NB4 (cell line): ENCODE measurements around the gene HAGHL.
"Not testable (repeated sequence)": the region's sequence is repeated elsewhere in the genome, so short reads cannot be mapped to it uniquely, and the experiment has no call there.

Source experiments
- DNase-seq: peaks from one replicate; pipeline ENCODE4 v3.0.0; 2010; ENCODE audit warnings: low read depth
- H3K4me3 ChIP-seq: one replicate; pipeline ENCODE4 v1.5.1; 2011; ENCODE audit warnings: mild to moderate bottlenecking, low read depth, low read length, moderate library complexity
- CTCF ChIP-seq: IDR thresholded peaks from one replicate; pipeline ENCODE4 v1.5.1; 2012; ENCODE audit warnings: low read depth, low read length
- MAX ChIP-seq: IDR thresholded peaks from 2 replicates; pipeline ENCODE4 v1.6.1; 2011; ENCODE audit warnings: low read depth, low read length
- MYC ChIP-seq: IDR thresholded peaks from 2 replicates; pipeline ENCODE4 v1.6.1; 2011; ENCODE audit warnings: low read depth, low read length
- POLR2A ChIP-seq: IDR thresholded peaks from 2 replicates; pipeline ENCODE4 v1.6.1; 2011; ENCODE audit warnings: mild to moderate bottlenecking; ENCODE audit not compliant: insufficient read length; ENCODE audit errors: extremely low read depth

The HAGHL gene

GRCh38 chr16:769184-769784 is 42.4 kb downstream of the HAGHL start:
- no peak for DNase-seq
- no peak overlapping the region for H3K4me3 ChIP-seq
- TF ChIP-seq MYC (no peak), CTCF (no peak), MAX (no peak), POLR2A (no peak)

DNA sequence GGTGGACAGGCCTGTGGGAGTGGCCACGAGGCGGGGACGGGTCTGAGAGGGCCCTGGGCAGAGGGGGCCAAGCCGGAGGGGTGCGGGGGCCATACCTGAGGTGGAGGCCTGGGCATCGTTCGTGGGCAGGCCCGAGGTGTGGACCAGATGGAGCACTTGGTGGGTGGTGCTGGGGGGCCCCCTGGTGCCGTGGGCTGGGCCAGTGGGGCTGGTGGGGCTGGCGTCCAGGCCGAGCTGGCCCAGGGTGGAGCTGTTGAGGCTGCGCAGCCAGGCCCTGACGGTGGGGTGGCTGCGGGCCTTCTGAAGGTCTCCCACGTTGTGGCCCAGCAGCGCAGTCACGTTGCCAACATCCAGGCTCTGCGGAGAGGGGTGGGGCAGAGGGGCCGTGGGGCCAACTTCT is 43.0 kb downstream of the HAGHL start:
- TF ChIP-seq MYC (no peak), POLR2A (no peak), MAX (no peak)
- H3K4me3 ChIP-seq, result no peak overlapping the region
- no peak for DNase-seq

DNA sequence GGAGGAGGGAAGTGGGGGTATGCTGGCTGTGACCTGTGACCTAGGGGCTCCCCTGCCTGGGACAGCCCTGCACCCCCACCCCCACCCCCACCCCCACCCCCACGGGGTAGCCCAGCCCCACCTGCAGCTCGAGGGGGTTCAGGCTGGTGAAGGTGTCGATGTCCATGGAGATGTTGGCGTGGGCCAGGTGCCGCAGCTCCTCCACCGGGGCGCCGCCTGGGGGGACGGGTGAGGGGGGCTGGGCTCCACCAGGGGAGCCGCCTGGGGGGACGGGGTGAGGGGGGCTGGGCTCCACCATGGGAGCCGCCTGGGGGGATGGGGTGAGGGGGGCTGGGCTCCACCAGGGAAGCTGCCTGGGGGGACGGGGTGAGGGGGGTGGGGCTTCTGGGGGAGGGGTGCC is 43.5 kb downstream of the HAGHL start:
- no peak for DNase-seq
- H3K4me3 ChIP-seq, result no peak overlapping the region
- no peak for TF ChIP-seq CTCF
- no peak for TF ChIP-seq MYC
- TF ChIP-seq POLR2A, result no peak
- no peak for TF ChIP-seq MAX

- no peak for DNase-seq
- no peak overlapping the region for H3K4me3 ChIP-seq
- no peak for TF ChIP-seq MYC
- TF ChIP-seq MAX, result no peak
- no peak for TF ChIP-seq CTCF
These were observed 46.1 kb downstream of the HAGHL start for GRCh38 chr16:772959-773358.

DNA sequence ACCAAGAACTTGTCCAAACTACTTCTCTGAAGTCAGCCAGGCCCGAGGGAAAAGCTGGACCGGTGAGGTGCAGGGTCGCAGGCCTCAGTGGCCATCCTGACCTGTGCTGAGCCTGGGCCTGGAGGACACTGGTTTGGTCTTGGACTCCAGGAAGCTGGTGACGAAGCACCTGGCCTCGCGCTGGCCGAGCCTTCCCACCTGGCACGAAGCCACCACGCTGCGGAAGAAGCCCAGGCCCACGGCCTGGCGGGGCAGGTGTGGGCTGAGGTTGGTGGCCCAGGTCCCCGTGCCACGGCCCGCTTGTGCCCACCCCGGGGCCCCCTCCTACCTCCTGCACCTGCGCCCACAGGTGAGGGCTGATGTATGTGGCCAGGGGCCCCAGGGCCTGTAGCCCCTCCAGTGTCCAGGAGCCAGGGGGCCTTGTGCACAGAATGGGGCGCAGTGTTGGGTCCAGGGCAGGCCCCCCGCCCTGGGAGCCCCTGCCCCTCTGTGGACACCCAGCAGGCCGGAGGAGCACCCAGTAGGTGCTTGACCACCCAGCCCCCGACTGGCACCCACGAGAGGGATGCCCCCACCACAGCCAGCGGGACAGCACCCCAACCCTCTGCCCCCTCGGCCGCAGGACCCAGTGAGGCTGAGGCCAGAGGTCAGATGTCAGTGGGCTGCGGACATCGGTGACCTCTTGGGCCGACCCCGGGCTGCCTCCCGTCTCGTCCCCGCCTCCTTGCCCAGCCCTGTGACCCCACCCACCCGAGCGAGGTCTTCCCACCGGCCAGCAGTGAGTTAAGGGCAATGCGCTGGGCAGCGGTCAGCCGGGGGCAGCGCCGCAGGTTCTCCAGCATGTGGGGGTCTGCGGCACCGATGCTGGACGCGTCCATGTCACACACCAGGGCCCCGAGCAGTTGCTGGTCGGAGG is 47.4 kb downstream of the HAGHL start:
- H3K4me3 ChIP-seq, result no peak overlapping the region
- TF ChIP-seq POLR2A (no peak), MYC (no peak), CTCF (no peak), MAX (no peak)
- DNase-seq, result no peak

DNA sequence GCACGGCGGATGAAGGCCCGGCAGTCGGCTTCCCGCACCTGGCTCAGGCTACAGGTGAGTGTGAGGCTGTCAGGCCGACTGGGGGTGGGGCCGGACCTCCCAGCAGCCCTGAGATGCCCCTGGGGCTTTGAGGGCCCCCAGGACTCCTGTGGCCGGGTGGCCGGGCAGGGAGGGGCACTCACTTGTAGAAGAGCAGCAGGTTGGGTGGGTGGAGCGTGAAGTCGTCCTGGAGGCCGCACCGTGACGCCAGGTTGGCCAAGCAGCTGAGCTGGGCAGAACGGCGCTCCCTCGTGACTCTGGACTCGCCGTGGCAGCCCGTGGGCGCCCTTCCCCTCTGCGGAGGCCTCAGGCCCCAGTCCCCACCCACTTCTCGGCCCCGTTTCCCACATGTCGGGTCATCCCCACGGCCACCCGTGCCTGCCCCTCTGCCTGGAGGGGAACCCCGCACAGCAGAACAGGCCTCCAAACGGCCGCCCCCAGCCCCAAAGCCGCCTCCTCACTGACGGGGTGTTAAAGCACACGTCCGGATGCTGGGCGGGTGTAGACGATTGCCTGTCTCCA is 48.4 kb downstream of the HAGHL start:
- H3K4me3 ChIP-seq, result no peak overlapping the region
- no peak for DNase-seq
- no peak for TF ChIP-seq POLR2A
- TF ChIP-seq CTCF, result no peak
- TF ChIP-seq MYC, result no peak
- TF ChIP-seq MAX, result no peak

DNA sequence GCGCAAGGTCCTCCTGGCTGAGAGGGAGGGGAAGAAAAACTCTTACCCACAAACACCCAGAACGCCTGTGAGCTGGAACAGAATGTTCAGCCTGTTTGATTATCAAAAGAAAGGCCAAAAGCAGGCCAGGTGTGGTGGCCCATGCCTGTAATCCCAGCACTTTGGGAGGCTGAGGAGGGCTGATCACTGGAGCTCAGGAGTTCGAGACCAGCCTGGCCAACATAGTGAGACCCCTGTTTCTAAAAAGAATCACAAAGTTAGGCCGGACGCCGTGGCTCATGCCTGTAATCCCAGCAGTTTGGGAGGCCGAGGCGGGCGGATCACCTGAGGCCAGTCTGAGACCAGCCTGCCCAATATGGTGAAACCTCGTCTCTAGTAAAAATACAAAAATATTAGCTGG is 49.4 kb downstream of the HAGHL start:
- H3K4me3 ChIP-seq, DNase-seq: not testable (repeated sequence)
